ENCODE measurements around the gene THAP4. TPM values are rescaled to one million over a fixed set of nuclear protein-coding genes. Genes with fewer than 3 reads are reported as not detected.

THAP4 gene
- total and polyA plus RNA-seq, 2 experiments from 2014 or later = 82.0 to 101 TPM

DNA sequence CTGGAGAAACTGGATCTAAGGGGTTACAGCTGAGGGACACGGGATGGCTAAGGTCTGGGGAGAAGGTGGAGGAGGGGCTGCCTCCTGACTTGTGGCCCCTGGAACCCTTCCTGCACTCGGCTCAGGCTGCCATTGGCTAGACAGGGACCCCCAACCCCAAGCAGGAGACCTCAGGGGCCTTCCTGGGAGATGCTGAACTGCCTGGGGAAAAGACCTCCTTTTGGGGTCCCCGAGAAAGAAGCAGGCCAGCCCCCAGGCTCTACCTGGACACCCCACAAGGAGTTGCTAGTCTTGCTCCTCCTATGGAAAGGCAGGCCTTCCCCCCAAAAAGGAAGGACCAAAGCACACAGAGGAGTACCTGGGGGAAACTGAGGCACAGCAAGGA is 88.5 kb downstream of the THAP4 start:
- Histone ChIP-seq H3K27me3 (peaks cover under 1% of the 10 kb centered on the region), H3K36me3 (no peaks in the 10 kb centered on the region), H3K4me3 (no peak overlapping the region), H3K27ac (no peak overlapping the region), H3K9me3 (ENCODE audit: low read depth) (no peaks in the 10 kb centered on the region), H3K4me1 (ENCODE audit: low read depth) (no peaks in the 10 kb centered on the region)
- TF ChIP-seq, protein P1, sequence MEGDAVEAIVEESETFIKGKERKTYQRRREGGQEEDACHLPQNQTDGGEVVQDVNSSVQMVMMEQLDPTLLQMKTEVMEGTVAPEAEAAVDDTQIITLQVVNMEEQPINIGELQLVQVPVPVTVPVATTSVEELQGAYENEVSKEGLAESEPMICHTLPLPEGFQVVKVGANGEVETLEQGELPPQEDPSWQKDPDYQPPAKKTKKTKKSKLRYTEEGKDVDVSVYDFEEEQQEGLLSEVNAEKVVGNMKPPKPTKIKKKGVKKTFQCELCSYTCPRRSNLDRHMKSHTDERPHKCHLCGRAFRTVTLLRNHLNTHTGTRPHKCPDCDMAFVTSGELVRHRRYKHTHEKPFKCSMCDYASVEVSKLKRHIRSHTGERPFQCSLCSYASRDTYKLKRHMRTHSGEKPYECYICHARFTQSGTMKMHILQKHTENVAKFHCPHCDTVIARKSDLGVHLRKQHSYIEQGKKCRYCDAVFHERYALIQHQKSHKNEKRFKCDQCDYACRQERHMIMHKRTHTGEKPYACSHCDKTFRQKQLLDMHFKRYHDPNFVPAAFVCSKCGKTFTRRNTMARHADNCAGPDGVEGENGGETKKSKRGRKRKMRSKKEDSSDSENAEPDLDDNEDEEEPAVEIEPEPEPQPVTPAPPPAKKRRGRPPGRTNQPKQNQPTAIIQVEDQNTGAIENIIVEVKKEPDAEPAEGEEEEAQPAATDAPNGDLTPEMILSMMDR (IDR thresholded peaks at IDR 0.05; ENCODE audit: low read depth, low read length) = no peak
- DNase-seq (ENCODE audit: low read depth in 1 of 2, low spot score in 1 of 2) = no peak

DNA sequence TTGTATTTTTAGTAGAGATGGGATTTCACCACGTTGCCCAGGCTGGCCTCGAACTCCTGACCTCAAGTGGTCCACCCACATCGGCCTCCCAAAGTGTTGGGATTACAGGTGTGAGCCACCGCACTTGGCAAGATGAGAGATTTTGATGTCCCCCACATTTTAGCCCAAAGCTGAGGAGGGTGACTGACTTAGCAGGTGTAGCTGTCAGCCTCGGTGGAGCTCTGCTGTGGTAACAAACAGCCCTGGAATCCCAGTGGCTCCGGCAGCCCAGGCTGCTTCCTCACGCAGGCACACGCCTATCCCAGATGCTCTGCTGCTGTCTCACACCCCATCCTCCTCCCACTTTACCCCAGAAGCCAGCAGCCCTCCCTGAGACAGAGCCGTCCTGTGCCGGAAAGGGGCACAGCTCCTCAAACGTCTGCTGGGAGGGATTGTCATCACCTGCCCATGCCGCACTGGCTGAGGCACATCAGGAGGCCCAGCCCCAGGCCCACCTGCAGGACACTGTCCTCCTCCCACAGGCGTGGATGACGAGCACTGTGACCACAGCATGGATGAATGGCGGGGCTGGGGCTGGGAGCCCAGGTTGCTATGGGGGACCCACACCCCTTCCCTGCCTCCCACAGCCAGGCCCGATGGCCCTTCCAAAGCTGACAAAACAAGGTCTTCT is 89.0 kb downstream of the THAP4 start:
- H3K4me1 ChIP-seq (ENCODE audit: low read depth) = no peaks in the 10 kb centered on the region
- peaks cover 6% of the 10 kb centered on the region for H3K27me3 ChIP-seq
- no peak overlapping the region for H3K4me3 ChIP-seq
- no peak overlapping the region for H3K27ac ChIP-seq
- TF ChIP-seq, protein P1 (IDR thresholded peaks at IDR 0.05; ENCODE audit: low read depth, low read length) = no peak
- no peaks in the 10 kb centered on the region for H3K9me3 ChIP-seq (ENCODE audit: low read depth)
- H3K36me3 ChIP-seq = no peaks in the 10 kb centered on the region
- no peak for DNase-seq (ENCODE audit: low read depth in 1 of 2, low spot score in 1 of 2)

DNA sequence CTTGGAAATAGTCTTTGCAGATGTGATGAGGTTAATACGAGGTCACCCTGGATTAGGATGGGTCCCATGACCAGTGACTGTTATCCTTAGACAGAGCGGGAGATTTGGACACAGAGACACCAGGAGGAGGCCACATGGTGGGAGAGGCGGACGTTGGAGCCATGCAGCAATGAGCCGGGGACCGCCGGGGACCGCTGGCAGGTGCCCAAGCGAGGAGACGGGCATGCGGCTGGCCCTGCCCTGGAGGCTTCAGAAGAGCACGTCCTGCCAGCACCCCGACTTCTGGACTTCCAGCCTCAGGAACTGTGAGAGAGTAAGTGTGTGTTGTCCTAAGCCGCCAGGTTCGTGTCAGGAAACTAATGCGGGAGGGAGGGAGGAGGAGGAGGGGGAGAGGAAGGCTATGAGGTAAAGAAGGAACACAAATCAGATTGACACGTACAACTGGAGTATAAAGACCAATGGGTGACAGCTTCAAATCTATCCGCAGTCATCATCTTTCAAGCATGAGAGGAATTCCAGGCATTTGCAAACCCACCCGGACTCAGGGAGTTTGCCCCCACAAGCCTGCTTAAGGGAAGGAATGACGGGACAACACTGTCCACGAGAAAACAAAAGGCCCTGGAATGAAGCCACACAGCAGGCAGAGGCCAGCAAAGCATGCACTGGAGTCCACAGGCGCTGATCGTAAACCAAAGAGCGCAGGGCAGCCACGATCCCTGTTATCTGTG is 90.0 kb downstream of the THAP4 start:
- TF ChIP-seq, protein P1 (IDR thresholded peaks at IDR 0.05; ENCODE audit: low read depth, low read length) = no peak
- Histone ChIP-seq H3K36me3 (no peaks in the 10 kb centered on the region), H3K9me3 (ENCODE audit: low read depth) (no peaks in the 10 kb centered on the region), H3K4me3 (no peak overlapping the region), H3K27ac (no peak overlapping the region), H3K4me1 (ENCODE audit: low read depth) (no peaks in the 10 kb centered on the region), H3K27me3 (peaks cover 16% of the 10 kb centered on the region)
- DNase-seq (ENCODE audit: low read depth in 1 of 2, low spot score in 1 of 2) = peak; percentile 7 to 94

DNA sequence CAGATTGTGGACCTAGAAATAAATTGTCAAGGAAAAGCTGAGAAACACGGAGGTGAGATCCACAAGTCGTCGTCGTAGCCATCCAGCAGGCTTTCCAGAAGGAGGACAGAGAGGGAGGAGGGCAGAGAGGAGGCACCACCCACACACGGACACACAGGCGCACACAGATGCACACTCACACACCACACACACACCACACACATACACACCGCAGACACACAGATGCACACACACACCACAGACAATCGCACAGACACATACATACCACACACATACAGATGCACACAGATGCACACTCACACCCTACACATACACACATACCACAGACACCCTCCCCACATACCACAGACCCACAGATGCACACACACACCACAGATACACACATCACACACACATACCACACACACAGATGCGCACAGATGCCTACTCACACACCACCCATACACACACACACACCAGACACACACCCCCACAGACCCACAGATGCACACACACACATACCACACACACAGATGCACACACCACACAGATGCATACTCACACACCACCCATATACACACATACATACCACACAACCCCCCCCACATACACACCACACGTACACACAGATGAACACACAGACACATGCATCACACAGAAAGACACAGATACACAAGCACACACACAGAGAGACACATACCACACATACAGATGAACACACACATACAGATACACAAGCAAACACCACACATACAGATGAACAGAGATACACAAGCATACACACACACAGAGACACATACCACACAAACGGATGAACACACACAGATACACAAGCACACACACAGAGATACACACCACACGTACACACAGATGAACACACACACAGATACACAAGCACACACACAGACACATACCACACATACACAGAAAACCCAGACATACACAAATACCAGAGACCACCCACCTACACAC is 91.2 kb downstream of the THAP4 start:
- H3K36me3 ChIP-seq = no peaks in the 10 kb centered on the region
- TF ChIP-seq, protein P1 (IDR thresholded peaks at IDR 0.05; ENCODE audit: low read depth, low read length) = no peak
- H3K4me3 ChIP-seq = no peak overlapping the region
- no peaks in the 10 kb centered on the region for H3K4me1 ChIP-seq (ENCODE audit: low read depth)
- H3K9me3 ChIP-seq (ENCODE audit: low read depth) = no peaks in the 10 kb centered on the region
- peak in 1 of 2 donors; percentile 27 for DNase-seq (ENCODE audit: low read depth in 1 of 2, low spot score in 1 of 2)
- H3K27me3 ChIP-seq = peaks cover 27% of the 10 kb centered on the region
- no peak overlapping the region for H3K27ac ChIP-seq

DNA sequence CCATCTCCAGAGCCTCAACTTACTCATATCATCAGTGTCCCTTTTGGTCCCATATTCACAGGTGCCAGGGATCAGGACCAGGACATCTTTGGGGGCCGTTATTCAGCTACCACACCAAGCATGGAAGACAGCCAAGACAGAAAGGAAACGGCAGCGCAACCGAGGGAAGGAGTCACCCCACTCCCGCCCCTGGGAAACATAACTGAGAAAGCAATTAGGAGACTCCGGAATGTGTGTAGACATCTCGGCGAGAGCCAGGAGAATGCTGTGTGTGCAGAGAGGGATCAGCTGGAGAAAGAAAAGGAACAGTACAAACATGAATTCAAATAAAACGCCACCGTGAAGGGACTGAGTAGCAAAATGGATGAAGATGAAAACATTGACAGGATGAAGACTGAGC is 91.9 kb downstream of the THAP4 start:
- no peak overlapping the region for H3K4me3 ChIP-seq
- no peaks in the 10 kb centered on the region for H3K9me3 ChIP-seq (ENCODE audit: low read depth)
- TF ChIP-seq, protein P1 (IDR thresholded peaks at IDR 0.05; ENCODE audit: low read depth, low read length) = no peak
- peak in 1 of 2 donors; percentile 77 for DNase-seq (ENCODE audit: low read depth in 1 of 2, low spot score in 1 of 2)
- H3K4me1 ChIP-seq (ENCODE audit: low read depth) = no peaks in the 10 kb centered on the region
- no peaks in the 10 kb centered on the region for H3K36me3 ChIP-seq
- H3K27me3 ChIP-seq = peaks cover 34% of the 10 kb centered on the region
- no peak overlapping the region for H3K27ac ChIP-seq

Data from cardiac muscle cell (in vitro differentiated cells and primary cell).